Stimulated activated CD4-positive, alpha-beta T cell treated with anti-CD3 and anti-CD28 coated beads, Interleukin-1b, Interleukin-23, amount 100 ng/mL, for 24 hours (primary cell): ENCODE data around the gene CECR2.

ENCODE experiments used
- DNase-seq, 4 experiments: peaks; one replicate each; pipeline ENCODE4 v3.0.0-alpha.2; 2020; ENCODE audit warnings: low read depth in 4 of 4, low spot score in 1 of 4

The CECR2 gene

GRCh38 chr22:17366830-17367229, 2.4 kb upstream of the CECR2 start:
- no peak for DNase-seq

DNA sequence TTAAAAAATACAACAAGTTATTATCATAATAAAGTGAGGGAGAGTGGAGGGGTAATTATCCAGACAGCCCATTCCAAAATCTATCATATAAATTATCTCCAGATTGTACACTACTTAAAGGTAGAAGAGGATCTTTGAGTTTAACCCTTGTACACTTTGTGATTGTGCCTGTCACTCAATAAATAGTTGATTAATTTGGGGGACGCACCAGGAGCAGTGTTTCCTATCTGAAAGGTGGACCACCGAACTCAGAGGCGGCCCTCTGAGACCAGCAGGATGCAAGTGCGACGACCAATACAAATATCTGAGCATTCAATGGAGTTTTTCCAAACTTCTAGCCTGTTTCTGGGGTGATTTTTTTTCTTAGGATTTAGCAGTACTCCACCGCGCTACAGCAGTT, 1.1 kb upstream of the CECR2 start:
- DNase-seq: no peak

- DNase-seq: no peak
Measured at GRCh38 chr22:17368554-17369438, 464 bp upstream of the CECR2 start.

- DNase-seq: no peak
Measured at GRCh38 chr22:17370026-17370765, 936 bp downstream of the CECR2 start.

DNA sequence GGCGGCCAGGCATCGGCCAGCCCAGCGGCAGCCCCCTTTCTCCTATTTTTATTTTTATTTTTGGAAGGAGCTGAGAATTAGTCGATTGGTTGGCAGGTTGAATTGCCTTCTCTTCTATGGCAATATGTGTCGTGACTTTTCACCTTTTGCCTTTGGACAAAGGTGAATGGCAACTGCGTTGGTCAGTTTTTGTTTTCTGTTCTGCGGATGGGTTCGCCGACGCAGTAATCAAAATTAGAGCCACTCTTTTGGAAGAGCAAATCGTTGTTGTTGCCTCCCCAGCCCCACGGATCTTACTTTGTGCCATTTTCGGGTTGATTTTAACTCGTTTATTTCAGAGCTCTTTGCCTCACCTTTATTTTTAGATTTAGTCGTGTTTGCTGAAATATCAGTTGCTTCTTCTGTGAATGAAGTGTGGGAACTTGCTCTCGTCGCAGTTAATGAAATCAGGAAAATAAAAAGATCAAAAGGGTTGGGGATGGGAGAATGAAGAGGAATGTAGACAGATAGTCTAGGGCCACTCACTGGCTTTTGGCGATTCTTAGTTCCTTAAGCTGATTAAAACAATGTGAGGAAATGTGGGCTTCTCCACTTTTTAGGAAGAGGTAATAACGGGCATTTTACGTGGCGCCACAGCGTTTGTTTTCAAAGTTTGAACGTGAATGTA, 1.6 kb downstream of the CECR2 start:
- DNase-seq: no peak

DNA sequence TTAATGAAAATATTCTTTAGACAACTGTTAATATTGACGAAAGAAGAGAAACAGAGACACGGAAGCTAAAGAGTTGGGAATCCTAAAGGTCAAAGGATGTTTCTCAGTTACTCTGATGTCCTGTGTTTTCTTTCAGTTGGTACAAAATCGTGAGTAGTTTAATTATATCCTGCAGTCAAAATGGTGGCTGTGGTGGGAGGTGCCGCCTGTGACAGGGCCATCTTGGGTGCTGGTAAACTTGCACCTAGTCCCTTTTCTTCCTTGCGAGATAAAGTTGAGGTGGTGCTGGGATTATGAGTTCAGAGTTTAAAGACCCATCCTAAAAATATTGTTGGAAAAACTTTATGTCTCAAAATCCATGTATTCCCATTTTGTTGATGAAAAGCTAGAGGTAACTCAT, 2.2 kb downstream of the CECR2 start:
- DNase-seq: no peak

GRCh38 chr22:17373855-17374254, 4.6 kb downstream of the CECR2 start:
- DNase-seq: no peak

- DNase-seq: no peak
Measured at GRCh38 chr22:17375914-17376614, 6.8 kb downstream of the CECR2 start.

DNA sequence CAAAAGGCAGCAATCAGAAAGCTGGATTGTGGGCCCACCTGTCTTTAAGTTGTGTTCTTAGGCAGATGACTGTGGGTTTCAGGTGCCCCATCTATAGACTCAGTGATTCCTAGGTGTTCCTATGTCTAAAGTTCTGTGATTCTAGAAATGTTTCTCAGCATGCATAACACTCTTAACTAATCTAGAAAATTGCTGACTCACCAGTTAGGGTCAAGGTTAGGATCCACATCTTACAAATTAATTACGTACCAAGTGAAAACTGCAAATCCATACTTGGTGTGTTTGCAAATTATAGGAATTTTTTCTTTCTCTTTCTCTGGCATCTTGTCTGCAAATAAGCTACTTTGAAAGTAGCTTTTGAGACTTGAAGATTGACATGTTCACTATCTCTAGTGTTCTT, 7.7 kb downstream of the CECR2 start:
- DNase-seq: no peak

- DNase-seq: no peak
Measured at GRCh38 chr22:17379944-17380343, 10.7 kb downstream of the CECR2 start.

- DNase-seq: no peak
Measured at GRCh38 chr22:17380359-17381087, 11.3 kb downstream of the CECR2 start.

DNA sequence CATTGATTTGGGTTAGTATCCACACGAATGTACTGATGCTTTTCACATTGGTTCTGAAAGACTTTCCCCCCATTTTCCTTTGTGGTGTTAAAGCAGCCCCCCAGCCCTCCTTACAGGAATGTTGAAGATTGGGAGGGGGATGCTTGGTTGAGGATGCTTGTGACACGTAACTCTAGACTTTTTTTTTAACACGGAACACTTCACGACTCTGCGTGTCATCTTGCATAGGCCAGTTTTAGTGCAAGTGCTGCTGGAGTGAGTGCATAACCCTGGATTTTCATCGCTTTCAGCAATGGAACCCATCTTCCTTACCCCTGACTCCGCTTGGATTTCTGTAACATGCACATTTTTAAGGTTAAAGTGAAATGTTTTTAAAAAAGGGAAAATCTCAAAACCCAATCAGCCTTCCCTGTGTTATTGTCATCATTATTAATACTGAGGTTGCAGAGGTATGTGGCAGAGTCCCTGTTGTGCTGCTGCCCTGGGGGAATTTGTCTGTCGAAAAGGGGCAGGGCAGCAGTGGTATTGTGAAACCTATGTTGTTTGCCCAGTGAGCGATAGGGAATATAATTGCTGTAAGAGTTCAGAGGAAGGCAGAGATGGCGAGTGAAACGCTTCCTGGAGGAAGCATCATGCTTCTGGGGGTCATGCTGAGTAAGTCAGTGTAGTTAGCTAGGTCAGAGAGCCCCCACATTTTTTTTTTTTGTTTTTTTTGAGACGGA, 12.1 kb downstream of the CECR2 start:
- DNase-seq: no peak

GRCh38 chr22:17384612-17385330, 15.5 kb downstream of the CECR2 start:
- no peak for DNase-seq

DNA sequence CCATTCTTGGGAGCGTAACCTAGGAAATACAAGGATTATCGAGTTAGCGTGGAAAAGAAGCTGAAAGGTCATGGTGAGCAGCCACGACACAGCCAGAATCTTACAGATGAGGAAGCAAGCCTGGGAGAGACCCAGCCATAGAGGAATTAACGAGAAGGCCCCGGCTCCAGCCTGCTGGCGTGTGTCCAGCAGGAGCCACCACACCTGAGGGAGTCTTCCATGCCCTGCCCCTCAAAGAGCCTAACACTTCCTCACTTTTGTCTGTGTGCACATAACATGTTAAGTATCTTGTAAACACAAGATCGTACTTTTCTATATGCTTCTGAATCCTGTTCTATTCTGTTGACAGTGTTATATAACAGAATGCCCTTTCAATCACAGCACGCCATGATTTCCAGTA, 18.1 kb downstream of the CECR2 start:
- no peak for DNase-seq

DNA sequence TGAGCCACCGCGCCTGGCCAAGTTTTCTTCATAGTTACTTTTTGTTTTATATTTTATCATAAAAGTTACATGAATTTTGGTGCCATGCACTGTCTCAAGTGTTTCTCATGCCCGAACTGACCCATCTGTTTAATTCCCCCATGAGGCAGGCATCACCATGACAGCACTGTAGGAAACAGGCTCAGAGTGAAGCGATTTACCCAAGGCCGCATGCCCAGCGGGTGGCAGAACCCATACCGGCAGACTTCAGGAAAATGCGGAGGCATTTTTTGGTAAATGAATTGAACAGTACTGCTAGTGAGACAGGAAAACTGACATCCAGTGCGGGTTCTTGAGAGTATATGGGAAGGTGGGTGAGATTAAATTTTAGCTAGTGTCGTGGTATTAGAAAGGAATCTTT, 19.0 kb downstream of the CECR2 start:
- DNase-seq: no peak

GRCh38 chr22:17390087-17390486, 20.8 kb downstream of the CECR2 start:
- no peak for DNase-seq

DNA sequence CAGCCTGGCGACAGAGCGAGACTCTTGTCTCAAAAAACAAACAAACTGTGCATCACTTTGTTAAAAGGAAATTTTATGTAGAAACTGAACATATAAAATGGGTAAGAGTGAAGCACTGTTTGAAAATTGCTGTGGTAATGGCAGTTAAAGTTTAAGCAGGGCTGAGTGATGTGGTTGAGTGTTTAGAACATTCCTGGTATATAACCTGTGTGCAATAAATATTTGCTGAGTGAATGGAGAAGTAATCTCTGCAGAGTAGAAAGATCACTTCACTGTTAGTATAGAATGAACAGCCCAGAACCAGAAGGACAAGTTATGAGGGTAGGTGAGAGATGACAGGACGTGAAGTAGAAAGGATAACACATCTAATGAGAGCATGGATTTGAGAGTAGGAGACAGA, 27.3 kb downstream of the CECR2 start:
- DNase-seq: no peak

DNA sequence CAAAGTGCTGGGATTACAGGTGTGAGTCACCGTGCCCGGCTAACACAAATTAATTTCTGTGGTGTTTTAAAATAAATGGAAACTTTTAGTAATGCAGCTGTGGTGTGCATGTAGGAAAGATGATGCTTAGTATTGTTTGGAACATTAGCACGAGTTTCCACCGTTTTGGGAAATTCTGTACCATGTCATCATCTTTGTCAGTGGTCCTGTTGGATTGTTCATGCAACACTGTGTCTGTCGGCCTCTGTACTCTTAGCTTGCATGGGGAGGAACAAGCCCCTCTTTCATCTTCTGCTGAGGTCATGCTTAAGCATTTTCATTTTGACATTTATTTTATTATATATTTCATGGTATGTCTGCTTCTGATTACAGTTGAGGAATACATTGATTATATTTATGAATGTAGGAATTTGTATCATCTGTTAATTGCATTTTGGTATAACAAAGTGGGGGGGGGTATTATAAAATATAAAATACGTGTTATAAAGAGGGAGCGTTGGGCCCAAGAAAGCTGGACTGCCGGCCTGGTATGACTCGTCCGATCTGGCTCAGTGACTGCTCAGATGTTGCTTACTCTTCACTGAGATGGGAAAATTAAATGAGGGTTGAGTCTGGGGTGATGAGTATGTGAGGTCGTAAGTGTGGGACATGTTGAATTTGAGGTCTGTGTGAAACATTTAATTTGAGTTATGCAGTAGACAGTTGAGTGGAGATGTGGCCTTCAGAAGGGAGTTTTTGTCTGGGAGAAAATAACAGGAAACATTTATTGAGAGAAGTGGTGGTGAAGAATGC, 28.7 kb downstream of the CECR2 start:
- no peak for DNase-seq

DNA sequence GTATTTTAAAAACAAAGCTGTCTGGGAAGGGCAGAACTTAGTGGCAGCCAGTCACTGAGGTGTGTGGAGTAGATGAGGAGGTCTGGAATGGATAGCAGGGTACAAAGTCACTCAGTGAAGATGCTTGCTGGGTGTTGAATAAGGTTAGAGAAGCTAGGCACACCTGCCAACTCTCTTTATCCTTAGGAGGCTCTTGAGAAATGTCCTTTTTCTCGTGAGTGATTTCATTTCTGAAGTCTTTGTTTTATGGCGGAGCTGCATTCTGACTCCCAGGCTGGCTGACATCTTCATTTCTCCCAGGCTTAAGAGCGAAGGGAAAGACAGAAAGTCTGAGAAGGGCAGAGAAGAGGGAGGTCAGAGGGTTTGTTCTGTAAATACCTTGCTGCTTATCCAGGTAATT, 31.0 kb downstream of the CECR2 start:
- no peak for DNase-seq
